GM19043 (cell line): Measurements from ENCODE around the gene CDH13.

Source experiments
- ATAC-seq: cut with Tn5 transposase; IDR thresholded peaks from one replicate; pipeline ENCODE4 v1.9.1; 2021; ENCODE audit warnings: low read depth; ENCODE audit not compliant: unreplicated experiment

The CDH13 gene

GRCh38 chr16:83200005-83200779 lies 573.4 kb downstream of the CDH13 start:
- ATAC-seq: no peak

DNA sequence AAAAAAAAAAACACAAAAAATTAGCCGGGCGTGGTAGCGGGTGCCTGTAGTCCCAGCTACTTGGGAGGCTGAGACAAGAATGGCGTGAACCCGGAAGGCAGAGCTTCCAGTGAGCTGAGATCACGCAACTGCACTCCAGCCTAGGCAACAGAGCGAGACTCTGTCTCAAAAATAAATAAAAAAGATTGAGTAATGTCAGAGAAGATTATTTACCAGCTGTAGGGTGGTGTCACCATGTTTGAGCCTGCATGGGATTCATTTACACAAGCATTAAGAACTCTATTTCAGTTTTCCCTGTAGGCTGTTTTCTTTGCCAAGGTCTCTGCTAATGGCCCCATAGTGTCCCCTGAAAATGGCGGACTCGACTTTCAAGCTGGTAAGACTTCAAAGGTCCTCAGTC lies 575.0 kb downstream of the CDH13 start:
- ATAC-seq: no peak

DNA sequence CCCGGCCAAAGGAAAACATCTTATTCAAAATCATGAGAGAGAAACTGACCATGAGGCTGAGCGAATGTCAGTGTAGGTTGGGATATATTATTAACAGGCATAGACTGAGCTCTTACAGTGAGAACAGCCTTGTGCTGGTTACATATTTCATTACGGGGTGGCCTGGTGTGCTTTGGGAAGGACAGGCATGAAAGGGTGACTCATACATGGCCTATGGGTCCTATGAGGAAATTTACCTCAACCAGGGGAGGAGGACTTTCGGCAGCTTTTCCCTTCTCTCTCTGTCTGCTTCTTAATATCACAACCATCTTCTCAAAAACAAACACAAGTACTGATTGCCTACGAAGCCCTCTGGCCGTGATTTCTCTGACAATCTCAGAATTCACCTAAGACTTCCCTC lies 579.1 kb downstream of the CDH13 start:
- ATAC-seq: no peak

GRCh38 chr16:83206426-83206825 lies 579.7 kb downstream of the CDH13 start:
- ATAC-seq: no peak

DNA sequence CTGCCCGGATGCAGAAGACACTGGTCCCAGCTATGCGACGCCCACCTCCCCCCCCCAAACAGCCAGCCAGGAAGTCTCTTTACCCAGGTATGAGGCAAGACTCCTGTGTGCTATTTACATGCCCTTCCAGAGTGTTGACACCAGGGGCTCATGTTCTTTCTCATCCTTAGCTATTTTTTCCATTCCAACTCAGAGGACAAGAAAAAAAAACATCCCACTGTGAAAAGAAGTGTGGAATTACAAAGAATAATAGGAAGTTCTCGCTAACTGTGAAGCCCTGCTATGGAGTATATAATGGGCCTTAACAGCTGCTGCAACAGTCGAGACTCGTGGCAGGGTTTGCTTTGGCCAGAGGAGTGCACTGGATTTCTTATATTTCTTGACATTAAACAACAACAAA lies 584.9 kb downstream of the CDH13 start:
- ATAC-seq: no peak

GRCh38 chr16:83212301-83212841 lies 585.6 kb downstream of the CDH13 start:
- no peak for ATAC-seq

GRCh38 chr16:83214671-83215070 lies 587.9 kb downstream of the CDH13 start:
- ATAC-seq: no peak

DNA sequence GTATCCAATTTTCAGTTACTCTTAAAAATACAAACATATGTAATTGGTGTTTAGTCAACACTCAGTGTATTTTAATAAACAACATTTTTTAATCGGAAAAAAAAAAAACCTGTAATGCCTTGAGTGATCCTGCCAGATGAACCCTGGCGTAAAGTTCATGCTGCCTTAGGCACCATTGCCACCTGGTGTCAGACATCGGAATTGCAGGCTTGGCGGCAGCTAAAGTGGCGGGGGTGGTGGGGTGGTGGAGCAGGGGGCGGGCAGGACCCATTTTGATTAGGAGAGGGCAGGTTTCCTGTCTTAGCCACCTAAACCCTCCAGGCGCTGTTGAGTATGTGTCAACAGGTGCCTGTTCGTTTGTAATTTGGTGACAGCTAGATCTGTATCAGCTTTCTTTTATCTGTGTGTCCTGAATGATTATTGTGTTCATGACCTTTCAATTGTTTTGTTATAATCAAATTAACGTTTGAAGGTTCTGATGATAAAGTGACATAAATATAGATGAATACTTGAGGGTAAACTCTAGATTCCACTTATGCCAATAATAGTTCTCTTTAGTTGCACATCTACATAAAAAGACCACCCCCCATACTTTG lies 588.7 kb downstream of the CDH13 start:
- no peak for ATAC-seq

- ATAC-seq: no peak
Measured at GRCh38 chr16:83219285-83219684, 592.5 kb downstream of the CDH13 start.

DNA sequence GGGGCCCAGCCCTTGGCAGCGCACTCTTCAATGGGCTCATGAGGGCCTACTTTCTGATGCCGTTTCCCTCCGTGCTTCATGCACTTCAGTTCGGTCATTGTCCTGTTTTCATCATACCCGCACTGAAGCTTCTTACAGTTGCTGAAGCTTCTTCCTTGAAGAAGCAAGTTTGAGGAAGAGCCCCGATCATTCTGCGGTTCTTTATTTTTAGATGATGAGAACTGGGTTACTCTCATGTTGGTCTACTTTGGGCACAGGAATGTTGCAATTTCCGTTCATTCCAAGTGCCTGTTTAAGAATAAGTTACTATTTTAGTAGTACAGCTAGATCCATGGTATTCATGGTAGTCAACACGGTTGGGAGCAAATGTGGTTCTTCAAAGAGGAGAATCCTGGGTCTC lies 593.3 kb downstream of the CDH13 start:
- no peak for ATAC-seq

DNA sequence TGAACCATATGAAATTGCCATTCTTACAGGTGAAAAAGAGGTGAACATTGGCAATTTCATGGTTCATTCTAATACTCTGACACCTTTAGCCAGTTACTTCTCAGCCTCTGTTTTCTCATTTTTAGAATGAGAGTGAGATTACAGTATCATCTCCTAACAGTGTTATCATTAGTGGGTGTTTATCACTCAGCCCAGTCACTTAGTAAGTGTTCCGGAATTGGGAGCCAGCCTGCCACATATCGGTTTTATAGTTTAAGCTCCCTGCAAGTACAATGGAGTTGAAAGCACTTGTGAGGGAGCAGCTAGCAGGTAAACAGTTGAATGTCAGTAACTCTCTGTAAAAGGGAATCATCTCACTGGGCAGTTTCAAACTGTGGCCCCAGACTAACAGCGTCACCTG lies 597.9 kb downstream of the CDH13 start:
- no peak for ATAC-seq

GRCh38 chr16:83227336-83227735 lies 600.6 kb downstream of the CDH13 start:
- ATAC-seq: no peak

DNA sequence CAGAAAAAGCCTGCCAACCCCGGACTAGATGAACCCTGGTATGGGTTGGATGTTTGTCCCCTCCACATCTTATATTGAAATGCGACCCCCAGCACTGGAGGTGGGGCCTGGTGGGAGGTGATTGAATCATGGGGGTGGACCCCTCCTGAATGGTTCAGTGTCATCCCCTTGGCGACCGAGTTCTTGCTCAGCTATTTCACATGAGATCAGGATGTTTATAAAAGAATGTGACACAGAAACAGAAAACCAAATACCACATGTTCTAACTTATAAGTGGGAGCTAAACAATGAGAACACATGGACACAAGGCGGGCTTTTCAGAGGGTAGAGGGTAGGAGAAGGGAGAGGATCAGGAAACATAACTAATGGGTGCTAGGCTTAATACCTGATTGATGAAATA lies 605.0 kb downstream of the CDH13 start:
- ATAC-seq: no peak

GRCh38 chr16:83233153-83233552 lies 606.4 kb downstream of the CDH13 start:
- ATAC-seq: no peak

- no peak for ATAC-seq
Measured at GRCh38 chr16:83238949-83239691, 612.4 kb downstream of the CDH13 start.

GRCh38 chr16:83244057-83244456 lies 617.3 kb downstream of the CDH13 start:
- no peak for ATAC-seq

GRCh38 chr16:83245061-83245460 lies 618.3 kb downstream of the CDH13 start:
- ATAC-seq: no peak

- ATAC-seq: no peak
Measured at GRCh38 chr16:83247767-83248372, 621.1 kb downstream of the CDH13 start.

- ATAC-seq: no peak
Measured at GRCh38 chr16:83248735-83249463, 622.1 kb downstream of the CDH13 start.

DNA sequence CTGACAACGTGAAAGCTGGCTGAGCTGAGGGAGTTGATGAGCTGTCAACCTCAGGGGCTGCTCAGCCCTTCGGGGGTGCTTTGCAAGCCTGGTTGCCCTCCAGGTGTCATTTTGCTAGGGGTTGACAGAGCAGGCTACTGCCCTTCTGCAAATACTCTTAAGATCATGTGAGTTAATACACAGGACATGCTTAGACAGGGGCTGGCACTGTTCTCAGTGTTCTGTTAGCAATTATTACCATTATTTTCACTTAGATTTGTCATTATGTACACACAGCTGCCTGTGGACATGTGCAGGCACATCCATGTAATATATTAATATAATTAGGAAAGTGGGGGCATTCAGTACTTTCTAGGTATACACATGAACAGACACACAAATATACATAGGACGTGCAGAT lies 626.8 kb downstream of the CDH13 start:
- no peak for ATAC-seq
